Lower lobe of right lung (tissue), 2 donors: ENCODE data around the gene MYBPH. TPM values are rescaled to one million over a fixed set of nuclear protein-coding genes. Genes with fewer than 3 reads are reported as not detected.

Experiments
- ATAC-seq, 2 donors: fragments of 200-7000 bp; cut with Tn5 transposase; one replicate each; pipeline ENCODE4 v1.9.1; 2020 to 2022; ENCODE audit warnings: mild to moderate bottlenecking in 2 of 2, moderate library complexity in 2 of 2
- DNase-seq: peaks from one replicate; pipeline ENCODE4 v3.0.0-alpha.2; 2020
- H3K27ac ChIP-seq: fragments of 200-600 bp; one replicate; pipeline ENCODE4 v1.8.0; 2022
- H3K27me3 ChIP-seq: fragments of 200-600 bp; one replicate; pipeline ENCODE4 v1.8.0; 2022; ENCODE audit warnings: low read depth
- H3K36me3 ChIP-seq: fragments of 200-600 bp; one replicate; pipeline ENCODE4 v1.8.0; 2022; ENCODE audit warnings: mild to moderate bottlenecking
- H3K4me1 ChIP-seq: fragments of 200-600 bp; one replicate; pipeline ENCODE4 v1.8.0; 2022
- H3K4me3 ChIP-seq: fragments of 200-600 bp; one replicate; pipeline ENCODE4 v1.8.0; 2022; ENCODE audit warnings: mild to moderate bottlenecking
- H3K9me3 ChIP-seq: fragments of 200-600 bp; one replicate; pipeline ENCODE4 v1.8.0; 2022
- intact Hi-C: fragments of 100-400 bp; cut with DNase I; formaldehyde crosslinking; loops from one replicate; pipeline ENCODE4 v1.11.0; 2022
- total RNA-seq: library from RNA; stranded (reverse); fragmentation: NEBNext Ultra II Directional; extraction: Animal tissue kit (Norgen Biotek cat#: 25700); gene quantifications from one replicate; pipeline ENCODE4 v1.2.1, GENCODE V29; 2021
- TF ChIP-seq, protein P1 (sequence below): fragments of 200-600 bp; IDR thresholded peaks from one replicate; pipeline ENCODE4 v1.8.0; 2022; ENCODE audit warnings: antibody characterized with exemption, mild to moderate bottlenecking
- donor health status: DM: no; HTN: yes; CAD: no; lungs with severe emphysema.

Gene MYBPH
- total RNA-seq, 1 donor from 2014 or later = not detected

DNA sequence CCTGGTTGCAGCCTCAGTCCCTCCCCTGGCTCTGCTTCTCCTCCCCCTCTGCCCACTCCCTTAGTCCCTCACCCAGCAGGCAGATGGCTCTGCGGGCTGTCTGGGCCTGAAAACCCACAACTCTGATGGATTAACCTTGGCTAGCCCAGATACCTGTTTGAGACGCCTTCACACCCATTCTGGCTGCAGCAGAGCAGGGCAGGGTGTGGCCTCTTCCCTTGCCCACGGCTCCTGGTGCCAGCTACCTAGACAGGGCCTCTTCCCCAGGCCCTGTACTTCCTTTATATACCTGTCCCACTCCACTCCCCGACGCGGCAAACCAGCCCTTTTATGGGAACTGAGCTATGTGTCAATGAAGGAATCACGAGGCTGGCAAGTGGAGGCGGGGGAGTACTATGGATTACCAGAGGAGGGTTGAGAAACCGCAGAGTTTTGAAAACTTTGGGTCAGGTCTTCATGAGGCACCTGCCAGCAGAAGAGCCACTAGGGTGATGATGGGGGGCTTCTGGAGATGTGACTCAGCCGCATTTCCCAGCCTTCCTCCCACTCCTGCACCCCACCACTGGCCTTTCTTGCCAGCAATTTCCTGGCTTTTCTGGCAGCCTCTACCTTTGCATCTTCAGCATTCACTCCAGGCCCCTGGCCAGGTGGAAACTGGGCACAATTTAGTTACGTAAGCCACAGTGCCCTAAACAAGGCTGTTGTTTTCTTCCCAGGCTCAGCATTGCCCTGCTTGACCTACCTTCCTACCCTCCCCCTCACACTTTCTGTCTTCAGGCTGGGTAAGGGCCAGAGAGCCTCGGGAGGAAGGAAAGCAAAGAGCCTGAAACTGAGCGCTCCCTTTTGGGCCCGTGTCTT lies 11.0 kb upstream of the MYBPH start, which contains the start of gene CHI3L1:
CHI3L1 (minus strand) TSS at position 259 of the 858 bp plus-strand sequence; CDS start at position 178, 81 bp downstream.
- Histone ChIP-seq H3K9me3 (no peaks in the 10 kb centered on the region), H3K36me3 (no peaks in the 10 kb centered on the region), H3K4me3 (no peak within 1 kb of the TSS), H3K27me3 (no peaks in the 10 kb centered on the region), H3K4me1 (peaks cover 14% of the 10 kb centered on the region), H3K27ac (peak within 1 kb of the TSS; percentile 31)
- TF ChIP-seq, protein P1, sequence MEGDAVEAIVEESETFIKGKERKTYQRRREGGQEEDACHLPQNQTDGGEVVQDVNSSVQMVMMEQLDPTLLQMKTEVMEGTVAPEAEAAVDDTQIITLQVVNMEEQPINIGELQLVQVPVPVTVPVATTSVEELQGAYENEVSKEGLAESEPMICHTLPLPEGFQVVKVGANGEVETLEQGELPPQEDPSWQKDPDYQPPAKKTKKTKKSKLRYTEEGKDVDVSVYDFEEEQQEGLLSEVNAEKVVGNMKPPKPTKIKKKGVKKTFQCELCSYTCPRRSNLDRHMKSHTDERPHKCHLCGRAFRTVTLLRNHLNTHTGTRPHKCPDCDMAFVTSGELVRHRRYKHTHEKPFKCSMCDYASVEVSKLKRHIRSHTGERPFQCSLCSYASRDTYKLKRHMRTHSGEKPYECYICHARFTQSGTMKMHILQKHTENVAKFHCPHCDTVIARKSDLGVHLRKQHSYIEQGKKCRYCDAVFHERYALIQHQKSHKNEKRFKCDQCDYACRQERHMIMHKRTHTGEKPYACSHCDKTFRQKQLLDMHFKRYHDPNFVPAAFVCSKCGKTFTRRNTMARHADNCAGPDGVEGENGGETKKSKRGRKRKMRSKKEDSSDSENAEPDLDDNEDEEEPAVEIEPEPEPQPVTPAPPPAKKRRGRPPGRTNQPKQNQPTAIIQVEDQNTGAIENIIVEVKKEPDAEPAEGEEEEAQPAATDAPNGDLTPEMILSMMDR = no peak
- peak; percentile 70 to 87 for ATAC-seq
- intact Hi-C loops = no loop called here
- DNase-seq = peak; percentile 79

DNA sequence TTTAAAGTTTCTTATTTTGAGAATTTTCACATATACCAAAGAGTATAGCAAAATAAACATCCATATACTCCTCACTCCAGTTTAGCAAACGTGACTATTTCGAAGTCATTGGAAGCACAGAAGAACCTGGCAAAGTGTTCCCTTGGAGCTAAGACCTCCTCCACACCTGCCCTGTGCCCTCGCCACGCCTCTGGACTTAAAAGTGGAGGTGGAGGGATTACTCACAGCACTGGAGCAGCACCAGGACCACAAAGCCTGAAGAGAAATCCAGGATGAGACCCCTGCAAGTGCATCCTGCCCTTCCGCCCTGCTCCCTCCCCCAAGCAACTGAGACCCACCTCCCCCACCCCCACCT lies 10.4 kb upstream of the MYBPH start:
- Histone ChIP-seq H3K36me3 (no peaks in the 10 kb centered on the region), H3K9me3 (no peaks in the 10 kb centered on the region), H3K27ac (peak overlapping the region; percentile 31), H3K4me3 (no peak overlapping the region), H3K4me1 (peaks cover 14% of the 10 kb centered on the region), H3K27me3 (no peaks in the 10 kb centered on the region)
- DNase-seq = no peak
- ATAC-seq = peak in 1 of 2 donors; percentile 27
- intact Hi-C loops = no loop called here
- TF ChIP-seq, protein P1 = no peak

DNA sequence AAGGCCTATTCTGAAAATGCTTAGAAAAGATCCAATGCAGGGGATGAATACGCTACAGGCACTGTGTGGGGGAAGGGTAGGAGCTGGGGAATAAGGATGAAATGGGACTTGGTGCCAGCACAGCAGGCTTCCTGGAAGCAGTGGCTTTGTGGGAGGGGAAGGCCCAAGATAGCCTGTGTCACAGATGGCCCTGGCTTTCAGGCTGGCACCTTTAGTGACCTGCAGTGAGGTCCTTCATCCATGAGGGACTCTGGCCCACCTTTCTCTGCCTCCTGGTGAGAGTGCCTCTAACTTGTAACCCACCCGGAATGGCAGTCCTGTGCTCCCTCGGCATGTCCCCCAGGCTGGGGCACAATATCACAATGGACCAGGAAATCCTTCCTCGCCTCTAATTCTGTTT lies 10.0 kb upstream of the MYBPH start:
- H3K4me3 ChIP-seq = no peak overlapping the region
- DNase-seq (no peak), ATAC-seq (no peak)
- no peaks in the 10 kb centered on the region for H3K9me3 ChIP-seq
- intact Hi-C loops = no loop called here
- TF ChIP-seq, protein P1 = no peak
- H3K27me3 ChIP-seq = no peaks in the 10 kb centered on the region
- no peaks in the 10 kb centered on the region for H3K36me3 ChIP-seq
- H3K4me1 ChIP-seq = peaks cover 14% of the 10 kb centered on the region
- H3K27ac ChIP-seq = no peak overlapping the region

DNA sequence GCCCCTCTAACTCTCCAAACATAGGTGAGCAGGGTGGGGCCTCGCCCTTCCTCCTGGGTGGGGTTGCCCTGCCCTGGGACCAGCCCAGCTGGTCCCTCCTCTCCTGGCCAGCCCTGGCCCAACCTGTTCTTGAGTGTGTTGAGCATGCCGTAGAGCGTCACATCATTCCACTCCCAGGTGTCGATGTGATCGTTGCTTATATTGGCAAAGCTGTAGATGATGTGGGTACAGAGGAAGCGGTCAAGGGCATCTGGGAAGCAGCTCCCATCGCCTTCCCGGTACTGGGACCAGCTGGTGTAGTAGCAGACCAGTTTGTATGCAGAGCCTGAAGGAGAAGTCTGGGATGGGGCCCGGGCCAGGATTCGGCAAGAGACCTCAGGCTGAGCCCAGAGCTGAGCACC lies 9.4 kb upstream of the MYBPH start:
- intact Hi-C loops = no loop called here
- no peak for DNase-seq
- Histone ChIP-seq H3K36me3 (no peaks in the 10 kb centered on the region), H3K4me3 (no peak overlapping the region), H3K9me3 (no peaks in the 10 kb centered on the region), H3K4me1 (peaks cover 14% of the 10 kb centered on the region), H3K27me3 (no peaks in the 10 kb centered on the region), H3K27ac (no peak overlapping the region)
- no peak for ATAC-seq
- TF ChIP-seq, protein P1 = no peak

DNA sequence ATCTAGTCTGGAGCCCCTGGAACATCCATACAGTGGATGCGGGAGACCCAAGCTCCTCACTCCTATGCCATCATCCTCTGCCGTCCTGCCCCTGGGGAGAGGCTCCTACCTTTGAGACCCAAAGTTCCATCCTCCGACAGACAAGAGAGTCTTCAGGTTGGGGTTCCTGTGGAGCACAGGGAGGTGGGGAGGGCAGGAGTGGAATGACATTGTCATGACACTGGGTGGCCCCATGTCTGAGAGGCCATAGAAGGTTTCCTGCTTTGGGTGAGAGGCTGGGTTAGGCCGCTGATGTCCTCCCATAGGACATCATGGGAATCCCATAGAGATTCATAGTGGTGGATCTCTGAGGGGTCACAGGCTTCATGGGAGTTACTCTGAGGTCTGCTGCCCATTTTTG lies 8.8 kb upstream of the MYBPH start:
- H3K4me1 ChIP-seq = peaks cover 14% of the 10 kb centered on the region
- no peaks in the 10 kb centered on the region for H3K9me3 ChIP-seq
- DNase-seq (no peak), ATAC-seq (no peak)
- intact Hi-C loops = no loop called here
- no peaks in the 10 kb centered on the region for H3K36me3 ChIP-seq
- H3K27ac ChIP-seq = no peak overlapping the region
- TF ChIP-seq, protein P1 = no peak
- no peaks in the 10 kb centered on the region for H3K27me3 ChIP-seq
- H3K4me3 ChIP-seq = no peak overlapping the region
